HG03064 (cell line): Measurements from ENCODE around the gene SAXO1.
"Not testable (repeated sequence)": the region's sequence is repeated elsewhere in the genome, so short reads cannot be mapped to it uniquely, and the experiment has no call there.

ENCODE experiments used
- ATAC-seq: cut with Tn5 transposase; IDR thresholded peaks from one replicate; pipeline ENCODE4 v1.9.1; 2021; ENCODE audit warnings: low read depth; ENCODE audit not compliant: unreplicated experiment

SAXO1 gene

DNA sequence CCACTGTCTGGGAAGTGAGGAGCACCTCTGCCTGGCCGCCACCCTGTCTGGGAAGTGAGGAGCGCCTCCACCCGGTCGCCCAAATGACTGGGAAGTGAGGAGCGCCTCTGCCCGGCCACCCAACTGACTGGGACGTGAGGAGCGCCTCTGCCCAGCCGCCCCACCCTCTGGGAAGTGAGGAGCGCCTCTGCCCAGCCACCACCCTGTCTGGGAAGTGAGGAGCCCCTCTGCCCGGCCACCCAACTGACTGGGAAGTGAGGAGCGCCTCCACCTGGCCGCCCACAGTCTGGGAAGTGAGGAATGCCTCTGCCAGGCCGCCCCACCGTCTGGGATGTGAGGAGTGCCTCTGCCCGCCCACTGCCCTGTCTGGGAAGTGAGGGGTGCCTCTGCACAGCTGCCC, 32.9 kb downstream of the SAXO1 start:
- ATAC-seq, result no peak

DNA sequence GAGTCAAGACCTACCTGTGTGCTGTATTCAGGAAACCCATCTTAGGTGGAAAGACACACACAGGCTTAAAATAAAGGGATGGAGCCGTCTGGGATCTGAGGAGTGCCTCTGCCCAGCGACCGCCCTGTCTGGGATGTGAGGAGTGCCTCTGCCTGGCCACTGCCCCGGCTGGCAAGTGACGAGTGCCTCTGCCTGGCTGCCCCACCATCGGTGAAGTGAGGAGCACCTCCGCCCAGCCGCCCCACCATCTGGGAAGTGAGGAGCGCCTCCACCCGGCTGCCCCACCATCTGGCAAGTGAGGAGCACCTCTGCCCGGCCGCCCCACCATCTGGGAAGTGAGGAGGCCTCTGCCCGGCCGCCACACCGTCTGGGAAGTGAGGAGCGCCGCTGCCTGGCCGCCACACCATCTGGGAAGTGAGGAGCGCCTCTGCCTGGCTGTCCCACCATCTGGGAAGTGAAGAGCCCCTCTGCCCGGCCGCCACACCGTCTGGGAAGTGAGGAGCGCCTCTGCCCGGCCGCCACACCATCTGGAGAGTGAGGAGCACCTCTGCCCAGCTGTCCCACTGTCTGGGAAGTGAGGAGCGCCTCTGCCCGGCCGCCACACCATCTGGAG, 33.7 kb downstream of the SAXO1 start:
- ATAC-seq, result no peak

DNA sequence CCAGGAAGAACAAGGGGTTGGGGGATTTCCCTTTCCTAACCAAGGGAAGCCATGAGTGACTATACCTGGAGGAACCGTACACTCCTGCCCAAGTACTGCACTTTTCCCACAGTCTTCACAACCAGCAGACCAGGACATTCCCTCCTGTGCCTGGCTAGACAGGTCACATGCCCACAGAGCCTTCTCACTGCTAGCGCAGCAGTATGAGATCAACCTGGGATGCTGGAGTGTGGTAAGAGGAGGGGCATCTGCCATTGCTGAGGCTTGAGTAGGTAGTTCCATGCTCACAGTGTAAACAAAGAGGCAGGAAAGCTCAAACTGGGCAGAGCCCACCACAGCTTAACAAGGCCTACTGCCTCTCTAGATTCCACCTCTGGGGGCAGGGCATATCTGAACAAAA, 35.9 kb downstream of the SAXO1 start:
- no peak for ATAC-seq

DNA sequence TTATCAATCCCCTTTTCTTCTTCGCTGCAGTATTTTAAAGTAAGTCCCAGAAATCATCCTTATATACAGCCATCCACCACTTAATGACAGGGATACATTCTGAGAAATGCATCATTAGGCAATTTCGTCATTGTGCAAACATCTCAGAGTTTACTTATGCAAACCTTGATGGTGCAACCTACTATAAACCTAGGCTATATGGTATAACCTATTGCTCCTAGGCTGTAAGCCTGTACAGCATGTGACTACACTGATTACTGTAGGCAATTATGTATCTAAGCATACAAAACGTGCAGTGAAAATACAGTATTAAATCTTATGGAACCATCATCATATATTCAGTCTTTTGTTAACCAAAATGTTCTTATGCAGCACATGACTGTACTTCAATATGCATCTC, 36.8 kb downstream of the SAXO1 start:
- no peak for ATAC-seq

DNA sequence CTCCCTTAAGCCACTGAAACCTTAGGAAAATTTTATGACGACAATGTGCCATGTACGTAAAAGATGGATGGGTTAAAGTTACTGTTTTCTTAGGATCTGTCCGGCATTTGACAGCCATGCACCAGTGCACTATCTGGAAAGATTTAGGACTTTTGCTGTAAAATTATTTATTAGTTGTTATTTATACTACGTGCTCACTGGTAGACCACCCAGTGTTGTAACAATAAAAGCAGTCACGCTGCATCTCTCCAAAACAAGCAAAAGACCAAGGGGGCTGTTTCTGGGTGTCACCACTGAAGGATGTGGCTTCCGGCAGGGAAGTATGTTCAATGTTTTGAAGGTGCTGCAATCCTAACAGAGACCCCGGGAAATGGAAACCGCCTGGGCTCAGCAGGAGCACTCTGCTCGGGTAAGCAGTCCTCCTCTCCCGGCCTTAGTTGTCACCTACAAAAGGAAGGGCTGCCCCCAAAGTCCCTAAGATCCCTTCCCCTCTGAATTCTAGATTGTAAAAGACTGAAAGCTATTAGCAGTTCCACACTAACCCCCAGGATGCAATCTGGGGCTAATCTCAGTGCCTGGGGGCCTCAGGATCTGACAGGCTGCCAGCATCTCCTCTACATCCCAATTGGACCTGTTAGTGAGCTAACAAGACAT, 38.6 kb downstream of the SAXO1 start:
- no peak for ATAC-seq

DNA sequence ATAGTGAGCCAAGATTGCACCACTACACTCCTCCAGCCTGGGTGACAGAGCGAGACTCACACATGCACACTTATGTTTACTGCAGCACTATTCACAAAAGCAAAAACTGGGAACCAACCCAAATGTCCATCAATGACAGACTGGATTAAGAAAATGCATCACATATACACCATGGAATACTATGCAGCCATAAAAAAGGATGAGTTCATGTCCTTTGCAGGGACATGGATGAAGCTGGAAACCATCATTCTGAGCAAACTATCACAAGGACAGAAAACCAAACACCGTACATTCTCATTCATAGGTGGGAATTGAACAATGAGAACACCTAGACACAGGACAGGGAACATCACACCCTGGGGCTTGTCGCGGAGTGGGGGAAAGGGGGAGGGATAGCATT, 41.8 kb downstream of the SAXO1 start:
- not testable (repeated sequence) for ATAC-seq

DNA sequence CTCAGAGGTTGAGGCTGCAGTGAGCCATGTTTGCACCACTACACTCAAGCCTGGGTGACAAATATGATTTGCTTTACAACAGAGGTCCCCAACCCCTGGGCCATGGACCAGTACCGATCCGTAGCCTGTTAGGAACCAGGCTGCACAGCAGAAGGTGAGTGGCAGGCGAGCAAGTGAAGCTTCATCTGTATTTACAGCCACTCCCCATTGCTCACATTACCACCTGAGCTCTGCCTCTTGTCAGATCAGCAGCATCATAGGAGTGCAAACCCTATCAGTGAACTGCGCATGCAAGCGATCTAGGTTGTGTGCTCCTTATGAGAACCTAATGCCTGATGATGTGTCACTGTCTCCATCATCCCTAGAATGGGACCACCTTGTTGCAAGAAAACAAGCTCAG, 42.5 kb downstream of the SAXO1 start:
- ATAC-seq, result no peak

DNA sequence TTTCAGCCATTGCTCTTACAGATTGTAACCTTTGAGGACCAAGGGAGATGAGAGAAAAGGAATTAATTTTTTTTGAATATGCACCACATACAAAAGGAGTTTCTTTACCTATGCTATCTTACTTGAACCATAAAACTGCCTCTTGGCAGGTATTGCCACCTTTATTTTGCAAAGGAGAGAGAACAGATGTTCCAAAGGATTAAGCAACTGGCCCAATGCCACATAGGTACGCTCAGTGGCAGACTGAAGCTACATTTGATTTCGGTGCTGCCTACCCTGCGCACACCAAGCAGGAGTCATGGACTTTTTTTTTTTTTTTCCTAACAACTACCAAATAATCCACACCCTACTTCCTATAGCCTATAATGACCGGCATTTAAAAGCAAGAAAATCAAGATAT, 43.1 kb downstream of the SAXO1 start:
- ATAC-seq, result no peak

DNA sequence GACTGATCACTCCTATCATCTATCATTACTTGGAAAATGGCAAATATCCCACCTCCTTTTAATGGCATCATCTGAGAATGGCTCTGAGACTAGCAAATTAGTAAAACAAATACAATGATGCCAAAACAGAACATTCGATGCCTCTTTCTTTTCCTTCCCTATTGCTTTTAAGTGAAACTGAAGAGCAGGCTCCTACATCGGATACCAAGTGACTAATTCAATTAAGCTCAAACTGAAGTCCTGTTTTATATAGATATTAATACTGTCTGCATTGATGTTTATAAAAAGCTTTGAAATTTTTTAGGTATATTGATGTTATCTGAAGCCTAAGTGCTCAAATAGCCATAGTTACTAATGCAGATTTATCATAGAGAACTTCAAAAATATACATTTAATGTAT, 43.9 kb downstream of the SAXO1 start:
- no peak for ATAC-seq

DNA sequence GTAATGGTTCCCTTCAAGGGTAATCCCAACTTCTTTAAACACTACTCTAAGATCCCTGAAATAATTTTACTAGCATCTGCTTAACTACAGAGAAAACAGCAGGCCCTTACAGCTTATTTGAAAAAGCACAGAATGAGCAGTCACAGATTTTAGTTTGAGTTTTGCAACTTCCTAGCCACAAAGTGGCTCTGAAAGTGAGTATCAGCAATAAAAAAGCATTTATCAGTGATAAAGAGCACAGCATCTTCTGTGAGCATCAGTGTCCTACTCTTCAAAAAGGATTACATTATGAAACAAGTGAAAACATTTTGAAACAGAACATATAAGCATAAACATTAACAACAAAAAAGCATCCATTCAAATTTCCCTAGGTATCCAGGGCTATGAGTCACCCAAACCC, 45.0 kb downstream of the SAXO1 start:
- ATAC-seq, result no peak

DNA sequence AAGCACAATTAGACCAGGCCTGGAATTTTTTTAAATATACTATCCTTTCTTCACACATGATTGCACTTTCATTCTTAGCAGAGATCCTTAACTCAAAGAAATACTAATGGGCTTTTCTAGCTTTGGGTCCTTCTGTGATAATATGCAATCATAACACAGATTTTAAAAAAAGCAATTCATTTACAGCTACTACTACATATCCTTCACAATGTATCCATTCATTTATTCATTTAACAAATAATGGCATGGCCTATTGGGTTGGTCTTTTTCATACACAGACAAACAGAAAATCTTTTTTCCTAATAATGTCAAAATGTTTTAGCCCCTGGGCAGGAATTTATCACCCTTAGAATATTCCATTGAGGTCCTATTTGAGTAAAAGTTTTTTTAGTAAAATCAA, 47.0 kb downstream of the SAXO1 start:
- no peak for ATAC-seq

DNA sequence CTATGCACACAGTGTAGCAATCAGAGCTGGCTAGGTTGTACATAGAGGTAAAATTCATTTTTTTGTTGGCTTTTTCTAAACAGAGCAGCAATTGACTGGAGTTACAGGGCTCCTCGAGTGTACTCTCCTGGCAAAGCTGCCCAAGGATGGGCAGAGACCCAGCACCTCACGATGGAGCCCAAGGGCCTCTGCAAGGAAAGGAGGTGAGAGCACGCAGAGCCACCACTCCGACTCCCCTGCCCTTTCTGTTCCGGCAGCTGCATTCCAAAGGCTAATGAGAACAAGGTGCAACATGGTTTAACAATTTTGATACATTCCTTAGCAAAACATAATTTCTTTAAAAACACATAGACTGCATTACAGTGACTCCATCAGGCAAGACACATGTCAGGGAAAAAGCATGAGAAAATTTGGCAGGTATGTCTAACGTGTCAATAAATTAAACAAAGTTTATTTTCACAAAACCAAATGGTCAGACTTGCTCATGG, 47.5 kb downstream of the SAXO1 start:
- no peak for ATAC-seq

DNA sequence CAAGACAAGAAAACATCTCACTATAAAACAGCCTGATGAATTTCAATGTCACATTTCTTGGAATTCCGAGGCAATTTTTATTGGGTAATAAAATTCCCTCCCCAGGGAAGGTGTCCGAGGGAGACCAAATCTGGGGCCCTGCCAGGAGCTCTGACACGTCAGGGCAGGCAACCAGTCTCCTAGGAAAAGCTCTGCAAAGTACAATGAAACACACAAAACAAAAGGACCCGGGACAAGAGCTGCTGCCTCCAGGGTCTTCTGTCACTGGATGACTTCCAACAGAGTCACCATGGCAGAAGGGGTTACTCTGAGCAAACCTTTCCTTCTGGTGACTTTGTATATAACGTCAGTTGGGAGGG, 50.8 kb downstream of the SAXO1 start:
- ATAC-seq, result no peak

DNA sequence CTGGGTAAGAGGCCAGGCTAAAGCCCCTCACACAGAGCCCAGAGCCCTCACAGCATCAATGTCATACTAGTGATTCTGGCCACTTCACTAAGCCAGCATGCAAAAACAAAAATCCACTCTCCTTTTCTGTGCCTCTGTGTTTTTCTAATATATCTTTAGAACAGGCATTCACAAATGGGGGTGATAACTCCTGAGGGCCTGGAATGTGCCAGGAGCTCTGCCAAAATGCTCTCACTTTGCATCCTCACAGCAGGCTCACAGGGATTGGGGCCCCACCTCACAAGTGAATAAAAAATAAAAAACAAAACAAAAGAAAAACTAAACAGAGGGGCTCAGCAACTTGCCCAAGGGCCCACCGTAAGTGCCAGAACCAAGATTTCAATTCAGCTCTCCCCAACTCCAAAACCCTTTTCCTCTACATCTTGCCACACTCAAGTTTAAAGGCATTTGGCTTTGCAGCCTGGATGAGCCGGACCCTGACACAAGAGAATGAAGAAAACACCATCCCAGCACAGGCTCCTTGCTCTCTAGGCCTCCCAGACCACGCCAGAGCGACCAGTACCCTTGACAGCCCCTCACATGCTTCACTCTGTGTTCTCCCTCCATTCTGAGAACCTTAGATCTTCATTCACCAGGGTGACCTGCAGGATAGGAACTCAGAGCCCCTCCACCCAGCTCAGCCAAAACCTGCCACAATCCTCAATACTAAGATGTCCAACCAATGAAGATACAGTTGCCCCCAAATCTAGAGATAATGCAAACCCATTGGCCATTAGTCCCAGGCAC, 51.3 kb downstream of the SAXO1 start:
- no peak for ATAC-seq

DNA sequence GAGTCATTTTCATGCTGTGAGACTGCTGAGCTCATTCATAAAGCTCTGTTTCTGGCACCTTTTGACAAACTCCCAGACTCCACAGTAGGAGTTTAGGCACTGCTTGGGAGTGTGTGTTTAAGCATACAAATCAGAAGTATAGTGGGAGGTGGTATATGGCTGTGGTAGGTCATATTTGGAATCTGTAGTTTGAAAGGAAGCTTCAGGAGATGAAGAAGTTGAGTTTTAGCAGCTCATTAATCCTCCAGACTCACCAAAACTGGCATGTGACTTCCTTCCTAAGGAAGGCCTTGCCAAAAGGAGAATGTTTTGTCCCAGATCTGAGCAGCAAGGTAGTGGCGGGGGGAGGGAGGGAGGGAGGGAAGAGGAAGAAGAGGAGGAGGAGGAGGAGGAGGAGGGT, 52.8 kb downstream of the SAXO1 start:
- ATAC-seq, result no peak

DNA sequence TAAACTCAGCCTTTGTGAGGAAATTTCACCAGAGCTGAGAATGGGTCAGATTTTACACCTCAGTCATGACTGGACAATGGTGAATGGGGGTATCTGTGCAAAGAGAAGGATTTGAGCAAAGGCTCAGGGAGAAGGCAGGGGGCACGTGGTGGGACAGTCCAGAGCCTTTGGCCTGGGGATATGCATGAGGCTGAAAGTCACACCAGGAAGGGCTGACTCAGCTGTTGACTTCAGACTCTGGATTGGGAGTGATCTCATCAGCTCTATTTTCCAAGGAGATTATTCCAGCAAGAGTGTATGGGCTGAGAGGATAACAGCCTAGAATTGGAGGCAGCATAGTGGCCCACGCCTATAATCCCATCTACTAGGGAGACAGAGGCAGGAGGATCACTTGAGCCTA, 53.6 kb downstream of the SAXO1 start:
- ATAC-seq, result no peak

DNA sequence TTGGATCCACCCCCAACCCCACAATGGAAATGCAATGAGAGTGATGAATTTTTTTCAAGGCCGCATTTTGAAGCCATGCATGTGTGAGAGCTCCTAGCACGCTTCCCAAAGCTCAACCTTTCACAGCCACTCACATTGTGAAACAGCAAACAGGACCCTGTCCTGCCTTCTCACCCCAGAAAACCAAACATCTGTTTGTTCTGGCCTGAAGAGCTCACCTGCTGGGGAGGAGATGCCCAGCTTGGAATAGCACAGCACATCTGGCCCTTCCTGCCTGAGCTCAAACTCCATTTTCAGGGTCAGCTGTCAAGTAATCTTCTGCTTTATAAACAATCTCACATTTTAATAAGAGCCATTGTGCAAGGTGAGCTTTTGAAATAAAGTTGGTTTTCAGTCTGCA, 54.8 kb downstream of the SAXO1 start:
- no peak for ATAC-seq

DNA sequence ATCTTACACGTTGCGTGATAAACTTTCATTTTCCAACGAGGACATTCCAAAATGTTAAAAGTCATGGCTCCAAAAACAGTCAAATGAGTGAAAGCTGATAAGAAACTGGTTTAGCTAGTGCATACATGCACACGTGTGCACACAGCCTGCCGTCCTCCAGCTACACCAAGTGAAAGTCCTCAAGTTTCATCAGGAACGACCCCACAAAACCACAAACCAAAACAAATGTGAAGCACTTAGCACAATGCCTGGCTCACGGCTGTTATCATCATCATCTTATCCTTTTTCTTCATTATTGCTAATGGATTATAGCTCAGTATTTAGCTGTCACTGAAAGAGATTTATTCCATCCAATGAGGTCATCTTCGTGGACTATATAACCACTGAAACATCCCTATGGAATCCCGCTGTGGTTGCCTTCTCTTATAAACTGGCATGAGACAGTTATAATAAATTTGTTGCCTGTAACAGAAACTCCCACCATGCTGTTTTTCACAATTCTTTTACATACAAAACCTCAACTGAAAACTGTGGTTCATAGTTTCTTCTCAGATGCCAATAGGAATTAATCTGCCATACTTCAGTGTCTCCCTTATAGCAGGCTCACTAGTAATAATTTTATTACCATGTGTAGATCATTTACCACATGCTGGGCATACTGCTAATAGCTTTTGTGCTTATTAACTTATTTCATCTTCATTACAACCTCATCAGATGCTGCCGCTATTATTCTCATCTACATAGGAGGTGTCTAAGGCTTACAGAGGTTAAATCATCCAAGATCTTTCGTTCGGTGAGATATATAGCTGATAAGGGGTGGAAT, 56.1 kb downstream of the SAXO1 start:
- ATAC-seq, result no peak

DNA sequence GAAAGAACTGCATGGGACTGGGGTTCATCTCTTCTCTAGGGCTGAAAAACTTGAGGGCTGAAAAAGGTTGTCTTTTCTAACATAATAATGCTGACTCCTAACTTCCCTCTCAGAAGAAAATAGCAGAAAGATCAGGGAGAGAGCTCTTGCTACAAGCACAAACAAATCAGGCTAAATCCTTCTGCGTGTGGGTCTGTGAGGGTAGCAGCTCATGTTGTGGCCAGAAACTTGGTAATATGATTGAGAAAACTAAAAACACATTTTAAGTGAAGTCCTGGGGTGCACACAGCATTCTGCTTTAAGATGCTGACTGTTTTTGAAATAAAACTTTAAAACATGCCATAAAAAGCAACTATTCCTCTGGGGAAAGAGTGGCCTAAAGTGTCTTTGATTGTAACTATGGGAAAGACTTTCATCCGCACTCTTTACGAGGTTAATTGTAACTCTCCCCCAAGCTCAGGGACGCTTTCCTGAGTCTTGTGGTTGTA, 56.7 kb downstream of the SAXO1 start:
- ATAC-seq, result no peak

DNA sequence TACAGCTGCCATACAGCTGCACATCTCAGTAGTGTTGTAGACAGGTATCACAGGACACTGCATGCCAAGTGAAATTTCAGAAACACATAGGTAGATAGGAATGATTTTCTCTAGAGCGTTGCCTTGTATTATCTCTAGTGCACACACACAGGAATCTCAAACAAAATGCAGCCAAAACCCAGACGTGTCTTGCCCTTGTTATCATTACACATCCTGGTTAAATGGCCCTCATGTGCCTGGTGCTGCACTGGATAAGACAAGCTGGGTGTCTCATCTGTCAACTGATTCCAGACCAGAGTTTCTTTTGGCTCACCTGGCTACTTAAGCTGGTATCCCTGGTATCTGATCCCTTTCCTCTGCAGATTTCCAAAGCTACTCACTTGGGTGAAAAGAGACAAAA, 59.7 kb downstream of the SAXO1 start:
- ATAC-seq, result no peak

DNA sequence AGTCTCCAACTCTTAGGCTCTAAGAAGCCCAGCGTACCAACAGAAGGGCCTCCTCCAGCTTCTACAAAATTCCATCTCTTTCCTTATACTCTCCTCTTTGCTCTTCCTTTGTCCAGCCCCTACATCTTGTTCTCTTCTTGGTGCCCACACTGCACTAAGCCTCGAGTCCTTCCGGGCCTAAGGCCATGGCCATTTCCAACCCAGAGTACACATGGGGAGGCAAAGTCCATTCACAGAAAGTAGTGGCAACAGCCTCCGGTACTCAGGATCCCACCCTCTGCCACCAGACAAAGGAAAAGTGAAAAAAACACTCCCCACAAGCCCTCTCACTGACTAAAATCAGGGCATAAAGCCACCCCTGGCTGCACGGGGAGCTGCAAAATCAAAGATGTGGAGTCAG, 60.3 kb downstream of the SAXO1 start:
- ATAC-seq, result no peak
